Neuronal stem cell (in vitro differentiated cells): ENCODE results near the gene MAT1A.

Experiments
- DNase-seq: peaks from one replicate; pipeline ENCODE4 v3.0.0-alpha.2; 2013; ENCODE audit warnings: low spot score
- H2AFZ ChIP-seq: one replicate; pipeline ENCODE4 v1.6.1; 2013; ENCODE audit warnings: mild to moderate bottlenecking, low read length, inconsistent platforms
- H2AK5ac ChIP-seq: 2 replicates; pipeline ENCODE4 v1.6.1; 2013; ENCODE audit warnings: low read depth, mild to moderate bottlenecking, inconsistent platforms, low read length, moderate library complexity, mixed read lengths
- H2BK120ac ChIP-seq: 2 replicates; pipeline ENCODE4 v1.6.1; 2013; ENCODE audit warnings: low read depth, mild to moderate bottlenecking, inconsistent platforms, low read length, moderate library complexity, mixed read lengths
- H2BK12ac ChIP-seq: one replicate; pipeline ENCODE4 v1.6.1; 2013; ENCODE audit warnings: low read length, inconsistent platforms
- H2BK15ac ChIP-seq: 2 replicates; pipeline ENCODE4 v1.6.1; 2013; ENCODE audit warnings: mild to moderate bottlenecking, low read length, inconsistent platforms, mixed read lengths
- H2BK5ac ChIP-seq: one replicate; pipeline ENCODE4 v1.6.1; 2013; ENCODE audit warnings: inconsistent platforms, mild to moderate bottlenecking, low read length, moderate library complexity
- H3K14ac ChIP-seq: one replicate; pipeline ENCODE4 v1.6.1; 2013; ENCODE audit warnings: low read length, inconsistent platforms
- H3K18ac ChIP-seq: 2 replicates; pipeline ENCODE4 v1.6.1; 2013; ENCODE audit warnings: low read length, inconsistent platforms
- H3K23ac ChIP-seq: 2 replicates; pipeline ENCODE4 v1.6.1; 2013; ENCODE audit warnings: low read depth, mild to moderate bottlenecking, mixed read lengths, low read length, inconsistent platforms; ENCODE audit not compliant: poor library complexity
- H3K27ac ChIP-seq: replicated peaks from 3 replicates; pipeline ENCODE4 v1.5.1; 2013; ENCODE audit warnings: low read length, inconsistent platforms
- H3K27me3 ChIP-seq, 3 experiments: 2 replicates each; pipeline ENCODE4 v1.6.1; 2013; ENCODE audit warnings: low read length in 3 of 3, mild to moderate bottlenecking in 2 of 3, inconsistent platforms in 1 of 3, low read depth in 1 of 3, mixed read lengths in 1 of 3, moderate library complexity in 1 of 3; ENCODE audit not compliant: control insufficient read depth in 3 of 3, insufficient read depth in 3 of 3
- H3K36me3 ChIP-seq, 2 donors: replicated peaks in 1 of 2; 2 replicates each; pipeline ENCODE4 v1.6.1; 2013; ENCODE audit warnings: low read length in 2 of 2; ENCODE audit not compliant: control insufficient read depth in 2 of 2, insufficient read depth in 2 of 2
- H3K4ac ChIP-seq: 2 replicates; pipeline ENCODE4 v1.6.1; 2013; ENCODE audit warnings: inconsistent platforms, mild to moderate bottlenecking, low read length, moderate library complexity
- H3K4me1 ChIP-seq, 2 donors: 1 replicate in 1 of 2; 2 replicates in 1 of 2; pipeline ENCODE4 v1.6.1; 2013; ENCODE audit warnings: low read length in 2 of 2, low read depth in 1 of 2; ENCODE audit not compliant: control insufficient read depth in 2 of 2, insufficient read depth in 1 of 2
- H3K4me2 ChIP-seq: one replicate; pipeline ENCODE4 v1.6.1; 2013; ENCODE audit warnings: mild to moderate bottlenecking, low read length, inconsistent platforms; ENCODE audit not compliant: insufficient read depth, poor library complexity, severe bottlenecking
- H3K4me3 ChIP-seq, 2 donors: 2 replicates each; pipeline ENCODE4 v1.5.1; 2013; ENCODE audit warnings: low read length in 2 of 2, mild to moderate bottlenecking in 2 of 2, inconsistent platforms in 1 of 2, moderate library complexity in 1 of 2
- H3K79me1 ChIP-seq: one replicate; pipeline ENCODE4 v1.6.1; 2013; ENCODE audit warnings: low read depth, mild to moderate bottlenecking, inconsistent platforms, low read length, moderate library complexity
- H3K9ac ChIP-seq: one replicate; pipeline ENCODE4 v1.6.1; 2013; ENCODE audit warnings: mild to moderate bottlenecking, low read depth, low read length, inconsistent platforms; ENCODE audit not compliant: poor library complexity
- H3K9me3 ChIP-seq, 2 donors: replicated peaks in 1 of 2; 2 replicates each; pipeline versions ENCODE3 to v1.6.1; 2013; ENCODE audit warnings: low read length in 2 of 2, mild to moderate bottlenecking in 2 of 2, inconsistent platforms in 1 of 2, low read depth in 1 of 2, mixed read lengths in 1 of 2, moderate library complexity in 1 of 2; ENCODE audit not compliant: control insufficient read depth in 2 of 2, insufficient read depth in 1 of 2
- H4K8ac ChIP-seq: one replicate; pipeline ENCODE4 v1.6.1; 2013; ENCODE audit warnings: low read depth, mild to moderate bottlenecking, inconsistent platforms, low read length, moderate library complexity
- H4K91ac ChIP-seq: one replicate; pipeline ENCODE4 v1.6.1; 2013; ENCODE audit warnings: low read length, low read depth, mild to moderate bottlenecking, inconsistent platforms; ENCODE audit not compliant: poor library complexity
- WGBS, 2 donors: extraction: QIAGEN DNeasy Blood & Tissue Kit; methylation state at CpG; one replicate each; pipeline ENCODE4 v1.1.7; 2013; ENCODE audit warnings: missing lambda C conversion rate in 2 of 2, mixed read lengths in 1 of 2; ENCODE audit not compliant: insufficient read length in 2 of 2, insufficient replicate concordance in 1 of 2; ENCODE audit errors: extremely low coverage in 2 of 2; 5-methylcytosine and 5-hydroxymethylcytosine counted together

The MAT1A gene

GRCh38 chr10:80280071-80280800 is 9.2 kb downstream of the MAT1A start:
- Histone ChIP-seq H3K14ac (no peak overlapping the region), H3K36me3 (no peaks in the 10 kb centered on the region), H3K27ac (no peak overlapping the region), H4K91ac (no peak overlapping the region), H2AK5ac (no peak overlapping the region), H2BK12ac (no peak overlapping the region), H3K4me3 (no peak overlapping the region), H2AFZ (no peak overlapping the region), H4K8ac (no peak overlapping the region), H3K27me3 (peaks cover 0 to 8% (median 0%) of the 10 kb centered on the region in 3 experiments), H3K4me2 (no peak overlapping the region), H2BK15ac (no peak overlapping the region), H3K79me1 (no peaks in the 10 kb centered on the region), H3K9me3 (no peaks in the 10 kb centered on the region), H3K9ac (peak overlapping the region; percentile 73), H3K4me1 (peaks cover 0 to 5% of the 10 kb centered on the region in 2 donors), H2BK5ac (no peak overlapping the region), H3K18ac (peak overlapping the region; percentile 18), H3K4ac (no peak overlapping the region), H3K23ac (no peak overlapping the region), H2BK120ac (no peak overlapping the region)
- DNase-seq, result no peak
- no CpG with 5 or more reads among the region's 23 CpGs for WGBS, 2 donors

- Histone ChIP-seq H3K4me2 (no peak overlapping the region), H2BK5ac (no peak overlapping the region), H4K8ac (no peak overlapping the region), H3K18ac (peak overlapping the region; percentile 32), H2AK5ac (no peak overlapping the region), H2BK12ac (no peak overlapping the region), H3K4me3 (no peak overlapping the region), H3K27ac (no peak overlapping the region), H3K9me3 (no peaks in the 10 kb centered on the region), H2AFZ (no peak overlapping the region), H3K79me1 (no peaks in the 10 kb centered on the region), H3K27me3 (peaks cover 0 to 11% (median 0%) of the 10 kb centered on the region in 3 experiments), H3K4me1 (peaks cover 0 to 5% of the 10 kb centered on the region in 2 donors), H3K23ac (no peak overlapping the region), H4K91ac (no peak overlapping the region), H3K14ac (no peak overlapping the region), H3K4ac (peak overlapping the region; percentile 10), H2BK120ac (no peak overlapping the region), H3K9ac (peak overlapping the region; percentile 7), H3K36me3 (no peaks in the 10 kb centered on the region), H2BK15ac (no peak overlapping the region)
- no CpG with 5 or more reads among the region's 5 CpGs for WGBS, 2 donors
- no peak for DNase-seq
Measured at GRCh38 chr10:80279146-80279545, 10.3 kb downstream of the MAT1A start.

- Histone ChIP-seq H3K18ac (no peak overlapping the region), H3K79me1 (no peaks in the 10 kb centered on the region), H3K36me3 (no peaks in the 10 kb centered on the region), H2AFZ (no peak overlapping the region), H2BK120ac (no peak overlapping the region), H3K27me3 (peaks cover 0 to 11% (median 0%) of the 10 kb centered on the region in 3 experiments), H2AK5ac (no peak overlapping the region), H2BK15ac (no peak overlapping the region), H3K4me1 (peaks cover 0 to 3% of the 10 kb centered on the region in 2 donors), H4K8ac (peak overlapping the region; percentile 83), H3K27ac (no peak overlapping the region), H3K4me2 (no peak overlapping the region), H4K91ac (no peak overlapping the region), H3K14ac (no peak overlapping the region), H3K9ac (no peak overlapping the region), H3K9me3 (no peaks in the 10 kb centered on the region), H3K23ac (no peak overlapping the region), H3K4me3 (no peak overlapping the region), H3K4ac (no peak overlapping the region), H2BK5ac (no peak overlapping the region), H2BK12ac (no peak overlapping the region)
- no peak for DNase-seq
- no CpG with 5 or more reads among the region's 5 CpGs for WGBS, 2 donors
Measured at GRCh38 chr10:80278480-80278879, 11.0 kb downstream of the MAT1A start.

DNA sequence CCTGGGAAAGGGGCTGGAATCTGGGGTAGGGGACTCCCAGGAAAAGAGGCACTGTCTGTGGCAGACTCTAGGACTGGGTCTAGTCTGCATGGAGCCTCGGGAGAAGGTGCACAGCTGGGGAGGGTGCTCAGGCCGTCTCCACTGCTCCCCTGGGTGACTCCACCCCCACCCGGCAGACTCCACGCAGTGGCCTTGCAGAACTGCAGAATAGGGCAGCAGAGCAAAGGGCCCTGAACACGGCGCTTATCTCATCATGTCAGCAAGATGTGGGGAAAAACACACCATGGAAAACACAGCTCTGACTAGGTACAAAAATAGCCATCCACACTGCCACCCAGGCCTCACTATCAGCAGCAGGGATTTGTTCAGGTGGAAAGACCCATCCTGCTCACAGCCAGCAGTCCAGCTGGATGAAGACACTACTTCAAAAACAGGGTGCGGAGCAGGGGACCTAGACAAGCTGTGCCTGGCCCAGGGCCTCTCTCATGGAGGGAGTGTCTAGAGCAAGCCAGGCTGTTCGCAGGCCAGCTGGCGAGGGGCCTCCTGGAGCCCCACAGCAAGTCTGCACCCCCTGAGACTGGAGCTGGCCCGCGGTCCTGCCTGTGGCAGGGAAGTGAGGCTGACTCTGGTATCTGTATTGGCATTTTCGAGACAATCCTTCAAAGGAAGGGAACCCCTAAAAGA is 11.7 kb downstream of the MAT1A start:
- no peak overlapping the region for H4K91ac ChIP-seq
- H3K4ac ChIP-seq, result no peak overlapping the region
- H3K36me3 ChIP-seq, result no peaks in the 10 kb centered on the region
- no peak overlapping the region for H3K4me2 ChIP-seq
- no peak overlapping the region for H3K23ac ChIP-seq
- no peak for DNase-seq
- peak overlapping the region; percentile 78 for H3K14ac ChIP-seq
- no peak overlapping the region for H2BK15ac ChIP-seq
- no peak overlapping the region for H3K18ac ChIP-seq
- H3K9ac ChIP-seq, result no peak overlapping the region
- H2AFZ ChIP-seq, result no peak overlapping the region
- H2BK12ac ChIP-seq, result no peak overlapping the region
- H3K4me3 ChIP-seq, result no peak overlapping the region
- peaks cover 1 to 4% of the 10 kb centered on the region in 2 donors for H3K4me1 ChIP-seq
- no peak overlapping the region for H3K27ac ChIP-seq
- H2BK120ac ChIP-seq, result no peak overlapping the region
- no peak overlapping the region for H2AK5ac ChIP-seq
- H3K27me3 ChIP-seq, result peaks cover 0 to 11% (median 0%) of the 10 kb centered on the region in 3 experiments
- no peak overlapping the region for H2BK5ac ChIP-seq
- H3K9me3 ChIP-seq, result no peaks in the 10 kb centered on the region
- H3K79me1 ChIP-seq, result no peaks in the 10 kb centered on the region
- no peak overlapping the region for H4K8ac ChIP-seq
- no CpG with 5 or more reads among the region's 12 CpGs for WGBS, 2 donors
